NCI-H2196 treated with DMSO at 0.1 percent for 48 hours (cell line): ENCODE results near the gene PIR.

Experiments
- DNase-seq: peaks from one replicate; lab custom pipeline; 2025; ENCODE audit not compliant: unreplicated experiment; lab: John Stamatoyannopoulos, UW

The PIR gene

DNA sequence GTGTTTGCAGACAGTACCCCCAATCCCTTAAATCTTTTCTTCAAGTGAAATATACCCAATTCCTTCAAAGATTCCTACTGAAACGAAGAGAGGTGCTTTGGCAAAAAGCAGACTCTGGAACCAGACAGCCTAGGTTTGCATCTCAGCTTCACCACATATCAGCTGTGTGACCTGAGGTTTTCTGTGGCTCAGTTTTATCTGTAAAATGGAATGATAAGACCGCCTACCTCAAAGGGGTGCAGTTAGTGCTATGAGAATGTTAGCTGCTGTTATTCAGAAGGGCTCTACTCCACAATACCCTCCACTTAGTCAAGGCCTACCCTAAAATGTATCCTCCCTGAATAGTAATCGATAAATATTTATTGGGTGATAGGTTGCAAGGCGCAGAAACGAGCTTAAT is 664 bp downstream of the PIR start:
- no peak for DNase-seq

DNA sequence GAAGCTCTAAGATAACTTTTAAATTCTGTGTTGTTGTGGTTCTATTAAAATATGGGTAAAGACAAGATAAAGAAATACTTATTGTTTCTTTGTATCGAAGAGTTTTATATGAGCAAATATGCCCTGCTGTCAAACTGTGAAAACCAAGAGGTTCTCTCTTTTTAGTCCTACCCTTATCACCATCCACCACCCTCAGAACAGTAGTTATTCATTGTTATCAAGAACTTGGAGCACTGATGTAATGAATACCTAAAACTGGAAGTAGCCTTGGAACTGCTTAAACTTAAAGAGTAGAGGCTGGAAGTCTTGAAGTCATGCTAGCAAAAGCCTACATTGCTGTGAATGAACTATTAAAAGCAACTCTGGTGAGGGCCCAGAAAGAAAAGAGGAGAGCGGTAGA is 9.2 kb downstream of the PIR start:
- DNase-seq, result no peak

DNA sequence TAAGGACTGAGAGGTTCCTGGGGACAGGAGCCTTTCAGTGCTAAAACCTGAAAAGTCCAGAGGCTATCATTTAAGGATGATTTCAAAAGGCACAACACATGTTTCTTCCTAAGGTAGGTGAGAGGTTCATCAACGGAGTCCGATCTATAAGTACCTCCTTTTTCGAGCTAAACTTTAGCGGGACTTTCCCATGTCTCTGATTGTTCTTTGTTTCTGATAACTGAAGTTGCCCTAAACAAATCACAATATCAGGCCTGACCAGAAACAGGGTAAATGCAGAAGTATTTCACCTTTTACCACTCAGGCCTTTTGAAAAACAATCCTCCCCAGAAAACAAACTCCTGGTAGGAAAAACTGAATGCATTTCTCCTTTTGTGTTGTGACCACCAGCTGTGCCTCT is 17.6 kb downstream of the PIR start:
- DNase-seq, result no peak

DNA sequence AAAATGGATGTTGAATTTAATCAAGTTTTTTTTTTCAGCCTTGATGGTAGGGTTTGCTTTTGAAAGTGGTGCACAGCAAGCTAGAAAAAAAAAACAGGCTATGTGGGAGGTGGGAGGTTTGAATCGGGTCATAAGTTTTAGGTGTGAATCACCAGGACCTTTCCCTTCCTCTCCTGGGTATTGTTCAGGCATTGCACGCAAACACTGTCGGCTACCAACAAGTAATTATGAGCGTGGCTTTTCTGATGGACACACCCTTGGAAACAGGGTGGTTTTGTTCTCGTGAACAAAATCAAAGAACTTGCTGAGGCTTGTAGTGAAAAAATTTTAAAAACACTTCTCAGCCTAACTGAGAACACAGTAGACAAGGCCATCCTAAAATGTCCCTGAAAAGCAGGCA is 18.1 kb downstream of the PIR start:
- no peak for DNase-seq

DNA sequence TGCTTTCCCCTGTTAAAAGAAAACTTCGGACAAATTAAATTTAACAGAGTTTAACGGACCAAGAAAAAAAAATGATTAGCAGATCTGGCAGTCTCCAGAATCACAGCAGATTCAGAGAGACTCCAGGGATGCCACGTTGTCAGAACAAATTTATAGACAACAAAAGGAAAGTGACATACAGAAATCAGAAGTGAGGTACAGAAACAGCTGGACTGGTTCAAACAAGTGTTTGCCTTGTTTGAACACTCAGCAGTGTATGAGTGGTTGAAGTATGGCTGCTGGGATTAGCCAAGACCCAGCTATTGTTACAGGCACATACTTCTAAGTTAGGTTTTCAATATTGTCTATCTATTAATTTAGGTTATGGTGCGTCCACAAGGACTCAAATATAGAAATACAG is 19.1 kb downstream of the PIR start:
- no peak for DNase-seq

DNA sequence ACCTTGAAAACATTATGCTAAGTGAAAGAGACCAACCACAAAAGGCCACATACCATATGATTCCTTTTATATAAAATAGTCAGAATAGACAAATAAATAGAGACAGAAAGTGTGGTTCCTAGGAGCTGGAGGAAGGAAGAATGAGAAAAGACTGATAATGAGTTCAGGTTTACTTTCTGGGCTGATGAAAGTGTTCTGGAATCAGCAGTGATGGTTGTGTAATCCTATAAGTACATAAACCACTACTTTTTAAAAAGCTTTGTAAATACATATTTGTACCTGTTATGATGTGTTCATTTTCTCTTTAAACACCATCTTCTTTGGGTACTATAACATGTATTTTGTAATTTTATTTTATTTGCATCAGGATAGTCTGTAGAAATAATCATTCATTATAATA is 20.6 kb downstream of the PIR start:
- DNase-seq, result no peak

DNA sequence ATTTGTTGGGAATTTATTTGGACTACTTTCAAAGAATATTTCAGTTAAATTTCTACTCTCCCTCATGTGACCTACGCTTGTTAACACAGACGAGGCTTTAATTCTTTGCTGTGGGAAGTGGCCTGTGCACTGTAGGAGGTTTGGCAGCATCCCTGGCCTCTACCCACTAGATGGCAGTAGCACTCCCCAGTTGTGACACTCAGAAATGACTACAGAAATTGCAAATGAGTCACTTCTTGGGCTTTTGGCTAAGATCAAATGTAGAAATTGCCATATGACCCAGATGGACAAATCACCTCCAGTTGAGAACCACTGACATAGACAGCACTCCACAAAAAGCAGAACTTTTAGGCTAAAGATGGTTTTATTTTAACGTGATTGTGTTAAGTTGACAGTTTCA is 22.1 kb downstream of the PIR start:
- peak; percentile 3 for DNase-seq

DNA sequence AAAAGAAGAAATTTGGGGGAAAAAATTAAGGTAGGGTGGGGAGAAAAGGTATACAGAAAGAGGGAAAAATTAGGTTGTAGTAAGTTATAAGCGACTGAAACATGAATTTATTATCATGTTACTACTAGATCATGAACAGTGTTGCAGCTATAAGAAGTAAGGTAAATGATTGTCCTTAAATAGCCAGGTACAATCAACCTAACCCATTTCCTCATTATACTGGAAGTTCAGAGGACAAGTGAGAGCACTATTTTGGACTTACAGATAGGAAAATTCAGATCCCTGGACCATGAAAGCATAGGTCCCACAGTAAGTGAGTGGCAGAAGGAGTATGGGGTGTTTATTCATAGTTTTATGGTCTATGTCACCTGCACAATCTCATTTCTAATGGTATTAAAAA is 23.5 kb downstream of the PIR start:
- DNase-seq, result no peak

DNA sequence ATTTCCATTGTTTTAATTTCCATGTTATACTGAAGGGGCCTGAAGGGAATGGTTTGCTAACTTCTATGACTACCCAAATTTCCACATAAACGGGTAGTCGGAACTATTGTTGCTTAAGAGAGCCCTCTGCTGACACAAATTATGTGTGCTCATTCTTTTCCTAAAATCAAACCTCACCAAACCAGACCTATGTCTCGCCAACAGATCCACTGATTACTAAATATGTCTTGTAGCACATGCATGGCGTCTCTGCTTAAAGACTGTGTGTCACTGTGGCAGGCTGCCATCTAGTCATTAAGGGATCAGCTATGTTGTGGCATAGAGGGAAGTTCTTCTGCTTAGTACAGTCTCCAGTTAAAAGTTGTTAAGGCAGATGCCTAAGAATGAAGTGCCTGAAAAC is 25.1 kb downstream of the PIR start:
- DNase-seq, result no peak

DNA sequence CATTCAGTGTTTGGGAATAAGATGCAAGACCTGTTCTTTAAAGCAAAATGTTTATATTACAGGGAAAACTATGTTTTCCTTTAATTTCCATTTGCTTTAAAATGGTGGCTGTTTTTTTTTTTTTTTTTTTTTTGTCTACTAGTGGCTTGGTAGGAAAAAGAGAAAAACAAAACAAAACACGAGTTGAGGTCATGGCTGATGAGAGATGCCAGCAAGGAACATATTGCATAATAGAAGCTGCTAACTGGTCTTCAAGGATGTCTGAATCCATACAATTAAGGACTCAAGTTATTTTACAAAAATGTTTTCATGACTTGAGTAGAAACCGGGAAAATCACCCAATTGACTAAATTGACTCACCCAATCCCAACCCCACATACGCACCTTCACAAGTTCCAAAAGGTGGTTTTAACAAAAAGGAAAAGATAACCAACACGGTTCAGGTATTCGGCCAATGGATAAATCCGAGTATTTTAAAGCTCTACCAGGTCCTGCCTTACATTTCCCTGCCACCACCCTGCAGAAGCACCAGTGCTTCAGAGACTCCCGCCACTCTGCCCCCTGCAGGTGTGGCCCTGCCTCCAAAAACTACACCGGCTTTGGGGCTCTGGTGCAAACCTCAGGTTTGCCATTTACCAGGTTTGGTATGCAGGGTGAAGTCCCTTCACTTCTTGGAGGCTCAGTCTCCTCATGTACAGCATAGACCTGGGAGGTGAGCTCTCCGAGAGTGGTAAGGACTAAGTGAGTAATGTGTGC is 27.1 kb downstream of the PIR start:
- no peak for DNase-seq

DNA sequence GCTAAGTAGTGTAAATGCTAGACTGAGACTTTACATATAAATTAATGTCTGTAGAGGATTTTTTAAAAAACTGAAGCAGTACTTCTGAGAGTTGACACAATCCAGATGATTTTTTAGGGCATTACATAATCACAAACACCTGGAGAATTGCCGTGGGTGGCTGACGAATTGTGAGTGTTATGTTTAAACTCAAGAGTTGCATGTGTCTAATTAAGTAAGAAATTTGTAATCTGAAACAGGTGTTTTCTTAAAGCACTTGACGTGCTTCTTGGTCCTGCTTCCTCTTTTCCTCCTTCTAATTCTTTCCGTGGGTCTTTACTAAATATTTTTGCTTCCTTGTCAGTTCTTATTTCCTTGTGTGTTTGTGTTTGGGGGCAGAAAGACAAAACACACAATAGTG is 27.8 kb downstream of the PIR start:
- no peak for DNase-seq

DNA sequence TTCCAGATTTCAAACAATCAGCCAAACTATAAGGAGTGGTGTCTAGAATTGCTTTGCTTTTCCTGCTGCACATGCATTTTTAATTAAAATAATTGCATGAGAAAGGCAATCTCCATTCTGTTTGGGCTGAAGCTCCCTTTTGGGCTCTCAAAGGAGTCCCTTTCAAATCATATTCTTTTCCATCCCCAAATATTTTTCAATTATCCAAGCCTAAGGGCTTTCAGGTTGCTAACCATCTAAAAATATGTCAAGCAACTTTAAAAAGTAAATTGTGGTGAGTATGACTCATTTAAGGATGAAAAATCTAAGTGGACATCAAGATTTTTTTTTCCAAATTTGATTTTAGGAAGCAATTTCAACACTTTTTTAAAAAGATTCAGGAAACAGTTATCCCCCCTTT is 28.4 kb downstream of the PIR start:
- DNase-seq, result no peak

DNA sequence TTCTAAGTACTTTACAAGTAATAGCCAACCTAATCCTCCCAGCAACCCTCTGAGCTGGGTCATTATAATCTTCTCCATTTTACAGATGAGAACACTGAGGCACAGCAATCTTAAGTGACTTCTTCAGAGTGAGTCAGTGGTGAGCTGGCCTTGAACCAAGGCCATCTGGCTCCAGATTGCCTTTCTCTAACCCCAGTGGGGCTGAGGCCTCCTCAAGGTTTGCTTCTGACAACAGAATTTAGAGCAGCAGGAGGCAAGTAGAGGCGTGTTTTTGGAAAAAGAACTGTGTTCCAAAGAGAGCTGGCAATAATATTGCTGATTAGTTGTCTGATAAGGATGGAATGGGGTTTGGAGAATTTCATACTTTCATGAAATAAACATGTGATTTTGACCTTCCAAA is 41.2 kb downstream of the PIR start:
- DNase-seq, result no peak

DNA sequence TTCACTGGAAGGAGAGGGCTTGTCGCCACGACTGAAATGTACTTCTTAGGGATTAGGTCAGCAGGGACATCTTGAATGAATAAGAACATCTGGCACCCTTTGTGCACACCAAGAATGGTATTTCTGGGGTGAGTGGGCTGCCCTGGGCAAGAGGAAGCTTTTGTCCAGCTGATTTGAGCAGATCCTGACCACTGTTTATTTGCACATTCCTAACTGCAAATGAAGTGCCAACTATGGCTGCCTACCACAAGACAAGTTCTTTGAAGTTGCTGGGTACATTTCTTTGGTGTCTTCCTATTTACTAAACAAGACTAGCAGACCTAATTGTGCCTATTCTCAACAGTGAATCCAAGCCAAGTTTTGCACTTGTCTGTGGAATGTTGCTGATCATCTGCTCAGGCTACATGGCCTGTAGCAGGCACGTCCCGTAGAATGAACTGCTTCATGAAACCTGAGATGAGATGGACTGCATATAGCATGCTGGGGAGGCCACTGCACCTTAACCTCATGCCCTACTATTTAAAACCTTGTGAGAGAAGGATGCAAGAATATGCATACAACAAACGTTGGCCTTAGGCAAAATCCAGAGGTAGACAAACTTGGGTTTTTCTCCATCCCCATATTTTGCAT is 45.0 kb downstream of the PIR start:
- no peak for DNase-seq

DNA sequence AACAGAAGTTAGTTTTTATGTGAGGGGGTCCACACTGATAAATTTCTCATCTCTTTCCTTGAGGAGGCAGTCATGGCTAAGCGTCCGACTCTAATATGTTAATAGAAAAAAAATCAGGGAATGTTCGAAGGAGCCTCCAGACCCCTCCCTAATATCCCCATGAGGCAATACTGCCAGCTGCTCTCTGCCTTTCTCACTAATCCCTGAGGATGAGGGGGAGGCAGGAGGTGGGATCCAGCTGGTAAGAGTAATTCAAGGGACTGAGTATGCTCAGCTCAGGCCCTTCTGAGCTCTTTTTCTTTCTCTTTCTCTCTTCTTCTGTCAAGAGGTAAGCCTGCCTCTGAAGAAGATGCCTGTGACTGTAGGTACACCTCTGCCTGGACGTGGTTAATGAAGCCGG is 51.7 kb downstream of the PIR start:
- no peak for DNase-seq

DNA sequence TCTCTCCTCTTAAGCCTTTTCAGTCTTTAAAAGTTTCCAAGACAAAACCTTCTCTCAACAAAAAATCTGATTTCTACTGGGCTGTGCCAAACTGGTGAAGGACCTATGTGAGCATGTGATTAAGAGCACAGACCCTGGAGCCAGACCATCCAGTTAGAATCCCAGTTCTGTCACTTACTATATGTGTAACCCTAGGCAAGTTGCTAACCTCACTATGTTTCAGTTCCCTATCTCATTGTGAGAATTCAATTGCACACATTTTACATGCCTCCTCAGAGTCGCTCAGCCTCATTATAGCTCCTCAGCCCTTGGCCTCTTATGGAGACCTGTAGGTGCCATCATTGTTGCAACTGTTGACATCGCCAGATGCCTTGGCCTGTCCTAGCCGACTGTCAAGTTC is 54.8 kb downstream of the PIR start:
- no peak for DNase-seq

DNA sequence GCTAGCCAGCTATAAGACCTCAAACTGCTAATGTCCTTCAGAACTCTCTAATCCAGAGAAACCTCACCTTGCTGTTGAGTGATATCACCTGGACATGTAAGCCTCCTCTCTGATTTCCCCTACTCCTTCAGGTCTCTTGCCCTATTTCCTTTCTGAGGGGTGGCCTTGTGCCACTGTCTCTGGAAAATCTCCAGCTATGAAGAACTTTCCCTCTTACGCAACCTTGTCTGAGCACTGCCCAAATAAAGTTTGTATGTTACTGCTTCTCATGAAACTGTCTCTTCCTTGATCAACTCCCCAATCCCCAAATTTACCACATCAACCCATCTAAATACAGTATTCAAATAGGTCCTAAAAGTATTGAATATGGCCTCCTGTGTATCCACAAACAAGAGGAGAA is 55.4 kb downstream of the PIR start:
- DNase-seq, result no peak

DNA sequence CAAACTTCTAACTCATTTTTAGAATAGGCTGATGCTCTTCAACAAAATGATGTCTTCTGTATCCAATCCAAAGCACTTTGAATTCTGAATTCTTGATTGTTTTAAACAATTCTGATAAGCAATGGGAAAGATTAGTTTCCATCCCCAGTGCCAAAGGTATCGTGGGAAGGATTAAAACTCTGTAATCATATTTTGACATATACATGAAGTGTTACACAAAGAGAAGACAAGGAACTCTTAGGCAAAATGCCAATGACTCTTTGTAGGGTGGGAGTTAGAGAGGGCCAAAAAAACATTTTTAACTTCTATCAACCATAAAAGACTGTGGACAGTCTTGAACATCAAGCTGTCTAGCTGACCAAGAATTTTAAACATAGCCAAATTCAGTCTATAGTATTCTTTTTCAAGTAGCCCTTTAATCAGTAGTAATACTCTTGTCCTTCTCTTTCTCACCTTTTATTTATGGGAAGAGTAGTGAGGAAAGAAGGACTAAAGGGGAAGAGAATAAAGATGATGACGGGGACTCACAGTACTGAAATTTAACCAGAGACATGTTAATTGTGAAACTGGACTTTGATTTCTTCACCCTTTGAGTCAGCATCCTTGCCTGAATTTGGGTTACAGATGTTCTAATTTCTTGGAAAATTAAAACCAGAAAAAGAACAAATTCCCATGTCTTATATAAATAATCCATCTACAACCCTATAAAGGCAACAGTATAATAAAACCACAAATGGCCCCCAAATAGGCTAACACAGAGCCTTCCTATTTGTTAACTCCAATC is 57.1 kb downstream of the PIR start:
- no peak for DNase-seq

DNA sequence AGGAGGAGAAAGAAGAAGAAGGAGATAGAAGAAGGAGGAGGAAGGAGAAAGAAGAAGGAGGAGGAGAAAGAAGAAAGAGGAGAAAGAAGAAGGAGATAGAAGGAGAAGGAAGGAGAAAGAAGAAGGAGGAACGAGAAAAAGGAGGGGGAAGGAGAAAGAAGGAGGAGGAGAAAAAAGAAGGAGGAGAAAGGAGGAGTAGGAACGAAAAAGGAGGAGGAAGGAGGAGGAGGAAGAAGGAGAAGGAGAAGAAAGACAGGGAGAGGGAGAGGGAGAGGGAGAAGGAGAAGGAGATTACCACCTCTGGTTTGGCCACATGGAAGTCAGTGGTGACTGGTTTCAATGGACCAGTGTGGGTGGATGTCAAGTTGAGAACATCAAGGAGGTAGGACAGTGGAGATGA is 58.9 kb downstream of the PIR start:
- DNase-seq, result no peak

DNA sequence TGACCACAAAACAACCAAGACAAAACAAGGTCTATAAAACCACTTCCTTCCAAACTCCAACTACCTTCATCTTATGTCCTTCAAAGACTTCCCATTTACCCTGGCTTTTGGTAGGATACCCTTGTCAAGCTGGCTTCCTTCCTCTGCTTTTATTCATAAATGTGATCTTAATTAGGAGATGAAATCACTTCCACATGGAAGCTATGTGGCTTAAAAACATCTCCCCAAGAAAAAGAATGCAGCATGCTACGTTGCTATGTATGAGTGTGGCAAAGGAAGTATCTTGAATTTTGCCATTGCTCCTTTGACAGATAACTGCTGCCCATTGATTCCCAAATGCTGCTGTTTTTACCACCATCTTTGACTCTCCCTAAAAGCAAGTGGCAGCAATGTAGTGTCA is 62.5 kb downstream of the PIR start:
- no peak for DNase-seq

DNA sequence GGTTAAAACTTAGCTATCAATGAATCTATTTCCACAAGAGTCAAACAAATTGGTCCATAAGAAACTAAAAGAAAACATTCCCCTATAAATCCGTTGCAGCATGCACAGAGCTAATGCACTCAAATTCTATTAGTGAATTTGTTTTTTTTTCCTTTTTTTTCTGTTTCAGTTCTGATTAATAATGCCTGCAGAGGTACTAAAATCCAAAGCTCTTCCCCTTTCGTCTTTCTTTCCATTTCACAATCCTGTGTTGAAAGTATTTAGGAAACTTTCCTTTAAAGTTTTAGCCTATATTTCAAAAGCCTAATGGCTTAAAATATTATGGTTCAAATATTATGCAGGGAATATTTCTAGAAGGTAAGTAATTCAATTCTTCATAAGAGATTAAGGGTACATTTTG is 63.1 kb downstream of the PIR start:
- DNase-seq, result no peak

DNA sequence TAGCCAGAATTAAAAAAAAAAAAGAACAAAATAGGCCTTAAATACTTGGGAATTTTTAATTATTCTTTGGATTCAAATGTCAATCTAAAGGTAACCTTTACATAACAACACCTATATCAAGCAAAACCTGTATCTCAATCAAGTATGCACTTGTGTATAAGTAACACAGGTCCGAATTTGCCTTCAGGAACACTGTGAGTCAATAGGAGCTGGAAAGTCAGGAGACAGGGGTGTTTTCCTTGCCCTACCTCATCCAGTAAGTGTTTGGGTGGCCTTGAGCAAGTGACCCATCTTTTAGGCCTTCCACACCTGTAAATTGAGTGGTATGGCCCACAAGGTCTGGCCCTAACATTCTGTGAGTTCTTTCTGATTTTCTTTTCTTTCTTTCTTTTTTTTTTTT is 68.1 kb downstream of the PIR start:
- no peak for DNase-seq
